OCI-LY7 (cell line): ENCODE results near the gene UGT1A1. TPM values are rescaled to one million over a fixed set of nuclear protein-coding genes. Genes with fewer than 3 reads are reported as not detected.

ENCODE experiments used
- BruUV-seq: library from RNA; stranded (reverse); fragments of 400-500 nt; replicated peaks from 2 replicates; lab custom pipeline; 2021; lab: Mats Ljungman, UMichigan
- CTCF ChIA-PET: fragments of 300-600 bp; sonication (Branson Sonifier 250); formaldehyde crosslinking; loops from one replicate; lab custom pipeline; 2022; ENCODE audit warnings: antibody characterized with exemption; ENCODE audit not compliant: unreplicated experiment; lab: Charles Lee
- POLR2A ChIA-PET: fragments of 300-600 bp; sonication (Branson Sonifier 250); formaldehyde crosslinking; loops from one replicate; lab custom pipeline; 2022; ENCODE audit warnings: antibody characterized with exemption; lab: Charles Lee
- DNase-seq: peaks from one replicate; pipeline ENCODE4 v3.0.0-alpha.2; 2015; ENCODE audit warnings: low spot score
- H2AFZ ChIP-seq: fragments of 200-600 bp; sonication (generic), shearing (Covaris generic); 2 replicates; pipeline ENCODE4 v1.6.1; 2014; ENCODE audit warnings: mild to moderate bottlenecking, antibody characterized with exemption, low read length, moderate library complexity
- H3K27ac ChIP-seq: fragments of 200-600 bp; sonication (generic); 2 replicates; pipeline ENCODE4 v1.5.1; 2014; ENCODE audit warnings: mixed run types, low read depth, mild to moderate bottlenecking, moderate library complexity, low read length, inconsistent platforms; ENCODE audit not compliant: poor library complexity, severe bottlenecking
- H3K36me3 ChIP-seq: fragments of 200-600 bp; sonication (generic); 2 replicates; pipeline ENCODE4 v1.6.1; 2014; ENCODE audit warnings: mild to moderate bottlenecking, antibody characterized with exemption, low read length, moderate library complexity, mixed read lengths; ENCODE audit not compliant: insufficient read depth
- H3K4me1 ChIP-seq: fragments of 200-600 bp; sonication (generic); 2 replicates; pipeline ENCODE4 v1.5.1; 2014; ENCODE audit warnings: mild to moderate bottlenecking, low read length; ENCODE audit not compliant: insufficient read depth, poor library complexity, severe bottlenecking
- H3K4me2 ChIP-seq: fragments of 200-600 bp; sonication (generic); 2 replicates; pipeline ENCODE4 v1.6.1; 2014; ENCODE audit warnings: mild to moderate bottlenecking, low read length
- H3K4me3 ChIP-seq: fragments of 200-600 bp; sonication (generic); 2 replicates; pipeline ENCODE4 v1.5.1; 2014; ENCODE audit warnings: mild to moderate bottlenecking, low read depth, low read length; ENCODE audit not compliant: poor library complexity, severe bottlenecking
- H3K79me2 ChIP-seq: fragments of 200-600 bp; sonication (generic); 2 replicates; pipeline ENCODE4 v1.6.1; 2016; ENCODE audit warnings: low read depth, mild to moderate bottlenecking, low read length, moderate library complexity, mixed read lengths; ENCODE audit not compliant: insufficient read depth
- H3K9me2 ChIP-seq: fragments of 200-600 bp; sonication (generic); 2 replicates; pipeline ENCODE4 v1.6.1; 2016; ENCODE audit warnings: mild to moderate bottlenecking, low read length, mixed read lengths; ENCODE audit not compliant: insufficient read depth
- H3K9me3 ChIP-seq: fragments of 200-600 bp; sonication (generic); 2 replicates; pipeline ENCODE4 v1.6.1; 2014; ENCODE audit warnings: mild to moderate bottlenecking, mixed run types, low read length, mixed read lengths
- H4K20me1 ChIP-seq: fragments of 200-600 bp; sonication (generic); 2 replicates; pipeline ENCODE4 v1.6.1; 2014; ENCODE audit warnings: mild to moderate bottlenecking, antibody characterized with exemption, low read length, moderate library complexity, mixed read lengths; ENCODE audit not compliant: insufficient read depth
- EZH2phosphoT487 ChIP-seq: fragments of 200-600 bp; sonication (generic); IDR thresholded peaks from 2 replicates; pipeline ENCODE4 v1.6.1; 2018; ENCODE audit warnings: low read depth, borderline replicate concordance, mild to moderate bottlenecking, mixed run types, antibody characterized with exemption, low read length, moderate library complexity, mixed read lengths
- intact Hi-C: fragments of 100-400 bp; cut with micrococcal nuclease; formaldehyde crosslinking; loops from one replicate; pipeline ENCODE4 v1.10.0; 2022; ENCODE audit not compliant: unreplicated experiment
- total RNA-seq, 2 experiments: library from RNA; depleted of rRNA in 1 of 2; stranded (reverse); fragments of >200 nt in 1 of 2; shearing (Covaris generic) in 1 of 2; gene quantifications; 2 replicates each; pipeline ENCODE4 v1.2.3, GENCODE V29; 2014 to 2022
- TF ChIP-seq, protein P1 (sequence below): fragments of 200-600 bp; sonication (generic); conservative IDR thresholded peaks from 2 replicates; pipeline ENCODE4 v1.5.1; 2014; ENCODE audit warnings: mild to moderate bottlenecking, antibody characterized with exemption, low read length, moderate library complexity, mixed read lengths

The UGT1A1 gene
- total RNA-seq, 2 experiments from 2014 or later, result not detected

- BruUV-seq, result no TSS peak
- no peaks in the 10 kb centered on the region for H4K20me1 ChIP-seq
- no peaks in the 10 kb centered on the region for H3K9me3 ChIP-seq
- H3K27ac ChIP-seq, result no peak overlapping the region
- ChIA-PET CTCF (interaction anchor here (0.5 kb wide), 1 partner anchor 161 kb away, joined by 4 read pairs; no protein-coding TSS in a partner anchor), POLR2A (no interaction called here)
- H3K9me2 ChIP-seq, result no peaks in the 10 kb centered on the region; the same call in 1 of the 2 replicates
- no peaks in the 10 kb centered on the region for H3K4me1 ChIP-seq
- no peaks in the 10 kb centered on the region for H3K79me2 ChIP-seq
- H3K4me2 ChIP-seq, result no peak overlapping the region
- no peak for DNase-seq
- no peaks in the 10 kb centered on the region for H3K36me3 ChIP-seq
- no peak overlapping the region for H3K4me3 ChIP-seq
- no peak overlapping the region for H2AFZ ChIP-seq
- TF ChIP-seq, protein P1, sequence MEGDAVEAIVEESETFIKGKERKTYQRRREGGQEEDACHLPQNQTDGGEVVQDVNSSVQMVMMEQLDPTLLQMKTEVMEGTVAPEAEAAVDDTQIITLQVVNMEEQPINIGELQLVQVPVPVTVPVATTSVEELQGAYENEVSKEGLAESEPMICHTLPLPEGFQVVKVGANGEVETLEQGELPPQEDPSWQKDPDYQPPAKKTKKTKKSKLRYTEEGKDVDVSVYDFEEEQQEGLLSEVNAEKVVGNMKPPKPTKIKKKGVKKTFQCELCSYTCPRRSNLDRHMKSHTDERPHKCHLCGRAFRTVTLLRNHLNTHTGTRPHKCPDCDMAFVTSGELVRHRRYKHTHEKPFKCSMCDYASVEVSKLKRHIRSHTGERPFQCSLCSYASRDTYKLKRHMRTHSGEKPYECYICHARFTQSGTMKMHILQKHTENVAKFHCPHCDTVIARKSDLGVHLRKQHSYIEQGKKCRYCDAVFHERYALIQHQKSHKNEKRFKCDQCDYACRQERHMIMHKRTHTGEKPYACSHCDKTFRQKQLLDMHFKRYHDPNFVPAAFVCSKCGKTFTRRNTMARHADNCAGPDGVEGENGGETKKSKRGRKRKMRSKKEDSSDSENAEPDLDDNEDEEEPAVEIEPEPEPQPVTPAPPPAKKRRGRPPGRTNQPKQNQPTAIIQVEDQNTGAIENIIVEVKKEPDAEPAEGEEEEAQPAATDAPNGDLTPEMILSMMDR, result no peak
- TF ChIP-seq EZH2phosphoT487, result no peak
- intact Hi-C loops, result no loop called here
These were observed 1.2 kb upstream of the UGT1A1 start for GRCh38 chr2:233758849-233759248.

- no TSS peak for BruUV-seq
- no peak overlapping the region for H3K27ac ChIP-seq
- no peaks in the 10 kb centered on the region for H3K4me1 ChIP-seq
- H2AFZ ChIP-seq, result no peak overlapping the region
- TF ChIP-seq, protein P1, result no peak
- no peak for TF ChIP-seq EZH2phosphoT487
- no peak overlapping the region for H3K4me2 ChIP-seq
- no peaks in the 10 kb centered on the region for H3K9me3 ChIP-seq
- H3K4me3 ChIP-seq, result no peak overlapping the region
- H4K20me1 ChIP-seq, result no peaks in the 10 kb centered on the region
- H3K9me2 ChIP-seq, result no peaks in the 10 kb centered on the region; the same call in 1 of the 2 replicates
- intact Hi-C loops, result no loop called here
- no peaks in the 10 kb centered on the region for H3K36me3 ChIP-seq
- ChIA-PET CTCF (no interaction called here), POLR2A (interaction anchor here (0.5 kb wide), 1 partner anchor 267 kb away, joined by 3 read pairs; no protein-coding TSS in a partner anchor)
- DNase-seq, result no peak
- no peaks in the 10 kb centered on the region for H3K79me2 ChIP-seq
These were observed 1.1 kb downstream of the UGT1A1 start for GRCh38 chr2:233761040-233761769.

DNA sequence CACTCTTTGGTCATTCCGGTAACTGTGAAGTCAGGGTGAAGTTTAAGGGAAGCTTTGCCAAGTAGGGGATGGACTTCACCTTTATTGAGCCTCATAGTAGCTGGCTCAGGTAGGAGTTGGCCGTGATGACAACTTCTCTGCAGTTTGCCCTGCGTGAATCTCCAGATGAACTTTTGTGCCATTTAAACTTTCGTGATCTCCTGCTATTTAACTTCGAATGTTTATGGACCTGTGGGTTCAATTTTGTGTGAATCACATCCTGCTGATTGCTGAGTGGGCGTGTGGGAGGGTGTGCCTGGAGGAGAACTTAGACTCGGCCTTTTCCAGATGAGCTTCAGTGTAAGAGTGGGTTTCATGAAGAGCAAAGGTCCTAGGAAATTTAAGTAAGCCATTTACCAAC lies 4.2 kb downstream of the UGT1A1 start:
- H3K9me3 ChIP-seq, result no peaks in the 10 kb centered on the region
- no peaks in the 10 kb centered on the region for H3K79me2 ChIP-seq
- H2AFZ ChIP-seq, result no peak overlapping the region
- ChIA-PET POLR2A (no interaction called here), CTCF (no interaction called here)
- no peaks in the 10 kb centered on the region for H3K36me3 ChIP-seq
- TF ChIP-seq, protein P1, result no peak
- no peak for TF ChIP-seq EZH2phosphoT487
- no TSS peak for BruUV-seq
- H3K27ac ChIP-seq, result no peak overlapping the region
- no peaks in the 10 kb centered on the region for H3K9me2 ChIP-seq
- no peak overlapping the region for H3K4me2 ChIP-seq
- H3K4me1 ChIP-seq, result no peaks in the 10 kb centered on the region
- H4K20me1 ChIP-seq, result no peaks in the 10 kb centered on the region
- no peak for DNase-seq
- intact Hi-C loops, result no loop called here
- no peak overlapping the region for H3K4me3 ChIP-seq
